NB4 (cell line): ENCODE results near the gene TC2N.

ENCODE experiments used
- MYC ChIP-seq: IDR thresholded peaks from 2 replicates; pipeline ENCODE4 v1.6.1; 2011; ENCODE audit warnings: low read depth, low read length
- POLR2A ChIP-seq: IDR thresholded peaks from 2 replicates; pipeline ENCODE4 v1.6.1; 2011; ENCODE audit warnings: mild to moderate bottlenecking; ENCODE audit not compliant: insufficient read length; ENCODE audit errors: extremely low read depth
- TF ChIP-seq, protein P1 (sequence below): IDR thresholded peaks from one replicate; pipeline ENCODE4 v1.5.1; 2012; ENCODE audit warnings: low read depth, low read length

DNA sequence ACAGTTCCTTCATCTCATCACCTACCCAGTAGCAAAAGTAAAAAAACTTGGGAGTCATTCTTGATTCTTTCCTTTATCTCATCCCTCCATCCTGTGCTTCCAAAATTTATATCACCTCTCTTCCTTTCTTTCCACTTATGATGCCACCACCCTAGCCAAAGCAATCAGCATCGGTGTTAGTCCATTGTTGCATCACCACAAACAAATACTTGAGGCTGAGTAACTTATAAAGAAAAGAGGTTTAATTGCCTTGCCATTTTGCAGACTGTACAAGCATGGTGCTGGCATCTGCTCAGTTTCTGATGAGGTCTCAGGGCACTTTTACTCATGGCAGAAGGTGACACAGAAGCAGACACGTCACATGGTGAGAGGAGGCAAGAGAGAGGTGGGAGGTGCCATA lies 115.6 kb downstream of the TC2N start:
- TF ChIP-seq POLR2A: no peak
- TF ChIP-seq, protein P1, sequence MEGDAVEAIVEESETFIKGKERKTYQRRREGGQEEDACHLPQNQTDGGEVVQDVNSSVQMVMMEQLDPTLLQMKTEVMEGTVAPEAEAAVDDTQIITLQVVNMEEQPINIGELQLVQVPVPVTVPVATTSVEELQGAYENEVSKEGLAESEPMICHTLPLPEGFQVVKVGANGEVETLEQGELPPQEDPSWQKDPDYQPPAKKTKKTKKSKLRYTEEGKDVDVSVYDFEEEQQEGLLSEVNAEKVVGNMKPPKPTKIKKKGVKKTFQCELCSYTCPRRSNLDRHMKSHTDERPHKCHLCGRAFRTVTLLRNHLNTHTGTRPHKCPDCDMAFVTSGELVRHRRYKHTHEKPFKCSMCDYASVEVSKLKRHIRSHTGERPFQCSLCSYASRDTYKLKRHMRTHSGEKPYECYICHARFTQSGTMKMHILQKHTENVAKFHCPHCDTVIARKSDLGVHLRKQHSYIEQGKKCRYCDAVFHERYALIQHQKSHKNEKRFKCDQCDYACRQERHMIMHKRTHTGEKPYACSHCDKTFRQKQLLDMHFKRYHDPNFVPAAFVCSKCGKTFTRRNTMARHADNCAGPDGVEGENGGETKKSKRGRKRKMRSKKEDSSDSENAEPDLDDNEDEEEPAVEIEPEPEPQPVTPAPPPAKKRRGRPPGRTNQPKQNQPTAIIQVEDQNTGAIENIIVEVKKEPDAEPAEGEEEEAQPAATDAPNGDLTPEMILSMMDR: no peak
- TF ChIP-seq MYC: no peak
